ENCODE measurements around the gene CPNE4. TPM values are rescaled to one million over a fixed set of nuclear protein-coding genes. Genes with fewer than 3 reads are reported as not detected.

CPNE4 gene
- total RNA-seq, 1 donor from 2014 or later: 0.20 TPM

GRCh38 chr3:131738095-131738494, 296.7 kb downstream of the CPNE4 start:
- TF ChIP-seq, protein P1, sequence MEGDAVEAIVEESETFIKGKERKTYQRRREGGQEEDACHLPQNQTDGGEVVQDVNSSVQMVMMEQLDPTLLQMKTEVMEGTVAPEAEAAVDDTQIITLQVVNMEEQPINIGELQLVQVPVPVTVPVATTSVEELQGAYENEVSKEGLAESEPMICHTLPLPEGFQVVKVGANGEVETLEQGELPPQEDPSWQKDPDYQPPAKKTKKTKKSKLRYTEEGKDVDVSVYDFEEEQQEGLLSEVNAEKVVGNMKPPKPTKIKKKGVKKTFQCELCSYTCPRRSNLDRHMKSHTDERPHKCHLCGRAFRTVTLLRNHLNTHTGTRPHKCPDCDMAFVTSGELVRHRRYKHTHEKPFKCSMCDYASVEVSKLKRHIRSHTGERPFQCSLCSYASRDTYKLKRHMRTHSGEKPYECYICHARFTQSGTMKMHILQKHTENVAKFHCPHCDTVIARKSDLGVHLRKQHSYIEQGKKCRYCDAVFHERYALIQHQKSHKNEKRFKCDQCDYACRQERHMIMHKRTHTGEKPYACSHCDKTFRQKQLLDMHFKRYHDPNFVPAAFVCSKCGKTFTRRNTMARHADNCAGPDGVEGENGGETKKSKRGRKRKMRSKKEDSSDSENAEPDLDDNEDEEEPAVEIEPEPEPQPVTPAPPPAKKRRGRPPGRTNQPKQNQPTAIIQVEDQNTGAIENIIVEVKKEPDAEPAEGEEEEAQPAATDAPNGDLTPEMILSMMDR (IDR thresholded peaks at IDR 0.05; ENCODE audit: unreplicated experiment): no peak
- Mint-ChIP-seq H3K27ac (no peak overlapping the region), H3K27me3 (ENCODE audit: low read depth) (peaks cover 4% of the 10 kb centered on the region), H3K36me3 (no peaks in the 10 kb centered on the region), H3K4me3 (no peak overlapping the region), H3K9me3 (no peaks in the 10 kb centered on the region), H3K4me1 (no peaks in the 10 kb centered on the region)
- no peak for DNase-seq (ENCODE audit: low spot score in 2 of 2, unreplicated experiment in 2 of 2)

DNA sequence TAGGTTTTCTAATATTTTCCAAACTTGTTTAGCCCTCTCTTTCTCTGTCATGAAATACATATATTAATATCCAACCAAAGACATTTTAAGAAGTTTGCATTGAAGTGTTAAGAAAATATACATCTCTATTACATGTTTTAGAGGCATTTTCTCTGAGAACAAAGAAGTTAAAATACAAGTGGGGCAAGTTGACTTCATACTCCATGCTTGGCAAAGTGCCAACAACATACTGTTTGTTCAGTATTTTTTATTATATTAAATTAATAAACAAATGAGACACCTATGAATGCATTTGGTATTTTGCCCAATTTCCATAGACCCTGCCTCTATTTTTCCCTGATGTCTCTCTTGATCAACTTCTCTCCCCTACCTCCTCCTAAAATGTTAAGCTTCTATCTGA, 299.3 kb downstream of the CPNE4 start:
- Mint-ChIP-seq H3K36me3 (no peaks in the 10 kb centered on the region), H3K4me1 (no peaks in the 10 kb centered on the region), H3K9me3 (no peaks in the 10 kb centered on the region), H3K27me3 (ENCODE audit: low read depth) (peaks cover 4% of the 10 kb centered on the region), H3K27ac (no peak overlapping the region), H3K4me3 (no peak overlapping the region)
- DNase-seq (ENCODE audit: low spot score in 2 of 2, unreplicated experiment in 2 of 2): no peak
- TF ChIP-seq, protein P1 (IDR thresholded peaks at IDR 0.05; ENCODE audit: unreplicated experiment): no peak

DNA sequence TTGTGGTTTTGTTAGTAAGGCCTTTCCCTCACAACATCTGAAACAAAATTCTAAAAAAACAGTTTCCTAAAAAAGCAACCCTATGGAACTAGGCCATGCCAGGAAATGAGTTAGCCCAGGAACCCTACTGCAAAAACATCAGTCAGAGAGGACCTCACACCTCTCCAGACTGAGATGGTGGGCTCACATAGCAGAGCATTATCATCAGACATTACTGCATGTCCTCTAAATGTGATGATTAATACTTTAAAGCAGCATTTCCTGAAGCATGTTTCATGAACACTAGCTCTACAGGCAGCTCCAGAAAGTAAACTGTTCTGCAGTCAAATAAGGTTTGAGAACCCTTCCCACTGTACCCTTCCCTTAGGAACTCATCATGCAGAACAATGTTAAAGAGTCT, 299.7 kb downstream of the CPNE4 start:
- H3K9me3 Mint-ChIP-seq: no peaks in the 10 kb centered on the region
- no peaks in the 10 kb centered on the region for H3K36me3 Mint-ChIP-seq
- TF ChIP-seq, protein P1 (IDR thresholded peaks at IDR 0.05; ENCODE audit: unreplicated experiment): no peak
- no peak overlapping the region for H3K4me3 Mint-ChIP-seq
- DNase-seq (ENCODE audit: low spot score in 2 of 2, unreplicated experiment in 2 of 2): no peak
- no peaks in the 10 kb centered on the region for H3K4me1 Mint-ChIP-seq
- peaks cover 3% of the 10 kb centered on the region for H3K27me3 Mint-ChIP-seq (ENCODE audit: low read depth)
- no peak overlapping the region for H3K27ac Mint-ChIP-seq

DNA sequence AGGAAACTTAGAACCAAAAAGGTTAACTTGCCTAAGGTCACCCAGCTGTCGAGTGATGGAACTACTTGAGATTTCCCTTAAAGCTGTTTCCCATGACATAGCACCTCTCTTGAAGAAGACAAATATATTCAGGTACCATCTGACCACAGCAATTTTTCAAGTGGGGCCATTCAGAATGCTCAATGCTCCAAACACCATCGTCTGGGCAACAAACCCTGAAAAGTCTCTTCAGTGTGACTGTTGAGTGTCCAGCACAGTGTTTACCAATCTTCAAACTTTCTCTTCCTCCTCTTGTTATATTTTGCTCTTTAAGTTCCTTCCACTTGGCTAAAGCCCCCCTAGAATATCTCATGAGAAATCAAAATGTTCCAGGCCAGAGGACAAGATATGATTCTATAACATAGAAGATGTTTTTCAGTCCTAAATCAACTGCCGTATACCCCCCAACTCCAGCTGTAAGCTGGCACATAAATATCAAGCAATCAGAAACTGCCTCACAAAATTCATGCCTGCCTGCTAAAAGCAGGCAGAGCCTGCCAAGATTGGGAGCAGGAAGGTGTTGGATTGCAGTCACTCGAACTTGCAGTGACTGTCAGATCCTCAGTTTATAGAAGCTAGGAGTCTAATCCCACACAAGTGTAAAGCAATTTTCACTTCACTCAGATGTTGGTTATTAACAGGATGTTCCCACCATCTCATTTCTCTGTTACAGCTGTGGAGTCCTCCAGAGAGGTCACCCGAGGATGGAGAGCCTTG, 301.6 kb downstream of the CPNE4 start:
- no peaks in the 10 kb centered on the region for H3K9me3 Mint-ChIP-seq
- TF ChIP-seq, protein P1 (IDR thresholded peaks at IDR 0.05; ENCODE audit: unreplicated experiment): no peak
- H3K27ac Mint-ChIP-seq: no peak overlapping the region
- no peak overlapping the region for H3K4me3 Mint-ChIP-seq
- H3K27me3 Mint-ChIP-seq (ENCODE audit: low read depth): no peaks in the 10 kb centered on the region
- DNase-seq (ENCODE audit: low spot score in 2 of 2, unreplicated experiment in 2 of 2): no peak
- no peaks in the 10 kb centered on the region for H3K36me3 Mint-ChIP-seq
- no peaks in the 10 kb centered on the region for H3K4me1 Mint-ChIP-seq

DNA sequence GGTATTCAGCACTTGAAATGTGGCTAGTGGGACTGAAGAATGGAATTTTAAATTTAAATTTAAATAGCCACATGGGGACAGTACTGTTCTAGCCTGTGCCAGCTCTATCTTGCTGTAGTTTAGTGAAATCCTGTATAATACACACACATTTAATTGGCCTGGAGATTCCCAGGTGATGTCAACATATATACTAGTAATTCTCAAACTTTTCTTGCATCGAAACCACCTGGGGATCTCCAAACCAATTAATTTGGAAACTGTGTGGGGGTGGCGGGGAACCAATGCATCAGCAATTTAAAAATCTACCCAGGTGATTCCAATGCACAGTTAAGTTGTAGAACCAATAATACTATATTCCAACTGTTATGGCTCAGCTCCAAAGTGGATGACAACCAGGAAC, 303.1 kb downstream of the CPNE4 start:
- Mint-ChIP-seq H3K4me1 (no peaks in the 10 kb centered on the region), H3K27me3 (ENCODE audit: low read depth) (no peaks in the 10 kb centered on the region), H3K36me3 (no peaks in the 10 kb centered on the region), H3K27ac (no peak overlapping the region), H3K9me3 (no peaks in the 10 kb centered on the region), H3K4me3 (no peak overlapping the region)
- DNase-seq (ENCODE audit: low spot score in 2 of 2, unreplicated experiment in 2 of 2): no peak
- TF ChIP-seq, protein P1 (IDR thresholded peaks at IDR 0.05; ENCODE audit: unreplicated experiment): no peak
